Liver (tissue), 9 donors: Measurements from ENCODE around the gene RNLS. TPM values are rescaled to one million over a fixed set of nuclear protein-coding genes. Genes with fewer than 3 reads are reported as not detected.

Experiments used
- DNase-seq: peaks from one replicate; pipeline ENCODE4 v3.0.0-alpha.2; 2017; ENCODE audit warnings: low spot score
- H3K27ac ChIP-seq, 2 donors: one replicate each; pipeline ENCODE4 v1.7.0; 2013; ENCODE audit warnings: inconsistent platforms in 2 of 2, low read length in 2 of 2, control low read depth in 1 of 2, low read depth in 1 of 2, mild to moderate bottlenecking in 1 of 2
- H3K27me3 ChIP-seq, 4 donors: one replicate each; pipeline versions ENCODE4 v1.6.1 to v1.7.0; 2013; ENCODE audit warnings: low read length in 3 of 4, inconsistent platforms in 1 of 4, mild to moderate bottlenecking in 1 of 4, moderate library complexity in 1 of 4; ENCODE audit not compliant: control insufficient read depth in 4 of 4, insufficient read depth in 4 of 4
- H3K36me3 ChIP-seq, 4 donors: one replicate each; pipeline versions ENCODE4 v1.6.1 to v1.7.0; 2013; ENCODE audit warnings: low read length in 3 of 4, mild to moderate bottlenecking in 3 of 4, low read depth in 1 of 4, moderate library complexity in 1 of 4; ENCODE audit not compliant: control insufficient read depth in 4 of 4, insufficient read depth in 3 of 4
- H3K4me1 ChIP-seq, 4 donors: one replicate each; pipeline versions ENCODE4 v1.6.1 to v1.7.0; 2013; ENCODE audit warnings: low read length in 3 of 4, mild to moderate bottlenecking in 3 of 4, moderate library complexity in 1 of 4; ENCODE audit not compliant: control insufficient read depth in 4 of 4, insufficient read depth in 4 of 4
- H3K4me3 ChIP-seq, 3 donors: one replicate each; pipeline versions ENCODE4 v1.6.1 to v1.7.0; 2013; ENCODE audit warnings: low read length in 3 of 3, control low read depth in 1 of 3, low read depth in 1 of 3, mild to moderate bottlenecking in 1 of 3
- H3K9ac ChIP-seq, 2 donors: one replicate each; pipeline ENCODE4 v1.7.0; 2013; ENCODE audit warnings: low read length in 2 of 2, mild to moderate bottlenecking in 2 of 2, moderate library complexity in 2 of 2, control low read depth in 1 of 2, low read depth in 1 of 2
- H3K9me3 ChIP-seq, 4 donors: one replicate each; pipeline versions ENCODE4 v1.6.1 to v1.7.0; 2013; ENCODE audit warnings: low read length in 3 of 4; ENCODE audit not compliant: control insufficient read depth in 4 of 4
- ATF3 ChIP-seq: IDR thresholded peaks from 2 replicates; pipeline ENCODE4 v1.6.1; 2016; ENCODE audit warnings: antibody characterized with exemption
- EGR1 ChIP-seq, 2 donors: IDR thresholded peaks; 2 replicates each; pipeline ENCODE4 v1.6.1; 2016 to 2018; ENCODE audit warnings: antibody characterized with exemption in 2 of 2, low read depth in 2 of 2
- FOXA1 ChIP-seq: IDR thresholded peaks from 2 replicates; pipeline ENCODE4 v1.6.1; 2016; ENCODE audit warnings: antibody characterized with exemption
- FOXA2 ChIP-seq: IDR thresholded peaks from 2 replicates; pipeline ENCODE4 v1.6.1; 2016; ENCODE audit warnings: antibody characterized with exemption
- GABPA ChIP-seq, 2 donors: IDR thresholded peaks in 1 of 2; conservative IDR thresholded peaks in 1 of 2; 2 replicates each; pipeline ENCODE4 v1.6.1; 2016; ENCODE audit warnings: antibody characterized with exemption in 2 of 2, mild to moderate bottlenecking in 1 of 2, moderate library complexity in 1 of 2
- HNF4A ChIP-seq, 2 donors: conservative IDR thresholded peaks; 2 replicates each; pipeline ENCODE4 v1.6.1; 2016; ENCODE audit warnings: antibody characterized with exemption in 2 of 2, mild to moderate bottlenecking in 2 of 2
- HNF4G ChIP-seq: IDR thresholded peaks from 2 replicates; pipeline ENCODE4 v1.6.1; 2016; ENCODE audit warnings: antibody characterized with exemption
- JUND ChIP-seq, 2 donors: IDR thresholded peaks; 2 replicates each; pipeline ENCODE4 v1.6.1; 2016; ENCODE audit warnings: antibody characterized with exemption in 2 of 2
- NR2F2 ChIP-seq: IDR thresholded peaks from 2 replicates; pipeline ENCODE4 v1.6.1; 2016; ENCODE audit warnings: antibody characterized with exemption
- RAD21 ChIP-seq, 2 donors: IDR thresholded peaks; 2 replicates each; pipeline ENCODE4 v1.6.1; 2016; ENCODE audit warnings: antibody characterized with exemption in 2 of 2, mild to moderate bottlenecking in 2 of 2
- RXRA ChIP-seq, 2 donors: IDR thresholded peaks; 2 replicates each; pipeline ENCODE4 v1.6.1; 2017 to 2018; ENCODE audit warnings: antibody characterized with exemption in 2 of 2, mild to moderate bottlenecking in 1 of 2
- SP1 ChIP-seq: IDR thresholded peaks from 2 replicates; pipeline ENCODE4 v1.6.1; 2018; ENCODE audit warnings: antibody characterized with exemption, mild to moderate bottlenecking
- TAF1 ChIP-seq: conservative IDR thresholded peaks from 2 replicates; pipeline ENCODE4 v1.6.1; 2016; ENCODE audit warnings: antibody characterized with exemption, mild to moderate bottlenecking
- YY1 ChIP-seq: IDR thresholded peaks from 2 replicates; pipeline ENCODE4 v1.6.1; 2016; ENCODE audit warnings: antibody characterized with exemption, mild to moderate bottlenecking
- ZBTB33 ChIP-seq: IDR thresholded peaks from 2 replicates; pipeline ENCODE4 v1.6.1; 2016; ENCODE audit warnings: antibody characterized with exemption
- WGBS: extraction: QIAGEN DNeasy Blood & Tissue Kit; methylation state at CpG from one replicate; pipeline ENCODE4 v1.1.7; 2013; 5-methylcytosine and 5-hydroxymethylcytosine counted together
- polyA plus RNA-seq, 2 donors: library from polyadenylated mRNA; stranded (reverse) in 1 of 2; unstranded in 1 of 2; fragments of 200-250 nt in 1 of 2; fragments of >200 nt in 1 of 2; fragmentation: Nextera tagmentation in 1 of 2; extraction: Ambion mirVana in 1 of 2; gene quantifications; one replicate each; pipeline versions ENCODE4 v1.2.1 to v1.2.3, GENCODE V29; 2013 to 2015
- total RNA-seq, 2 donors: library from RNA; depleted of rRNA; stranded (reverse); fragments of >200 nt; gene quantifications; one replicate each; pipeline ENCODE4 v1.2.3, GENCODE V29; 2014
- TF ChIP-seq, protein P1 (sequence below): IDR thresholded peaks from 2 replicates; pipeline ENCODE4 v1.6.1; 2016; ENCODE audit warnings: antibody characterized with exemption
- TF ChIP-seq, protein P2 (sequence below): fragments of 150-350 bp; IDR thresholded peaks from 2 replicates; pipeline ENCODE4 v1.5.1; 2017; ENCODE audit warnings: improper control_type of control experiment, low read depth, low read length; ENCODE audit not compliant: missing input control
- TF ChIP-seq, protein P3 (sequence below): IDR thresholded peaks from 2 replicates; pipeline ENCODE4 v1.6.1; 2016; ENCODE audit warnings: antibody characterized with exemption, mild to moderate bottlenecking
- donor health status: healthy.
- donor health status: healthy.
- donor health status: healthy.
- donor health status: healthy.
- donor health status: healthy.

Gene RNLS
- total and polyA plus RNA-seq, 4 donors, result 4.1 to 12.4 (median 7.5) TPM

- Histone ChIP-seq H3K9ac (no peak overlapping the region), H3K27me3 (no peaks in the 10 kb centered on the region), H3K36me3 (no peaks in the 10 kb centered on the region), H3K4me3 (no peak overlapping the region), H3K27ac (no peak overlapping the region), H3K4me1 (peaks cover 3 to 14% (median 12%) of the 10 kb centered on the region in 4 donors), H3K9me3 (no peaks in the 10 kb centered on the region)
- DNase-seq, result no peak
- 89% methylated on average over 2 of the region's 2 CpGs for WGBS
- TF ChIP-seq, protein P1, sequence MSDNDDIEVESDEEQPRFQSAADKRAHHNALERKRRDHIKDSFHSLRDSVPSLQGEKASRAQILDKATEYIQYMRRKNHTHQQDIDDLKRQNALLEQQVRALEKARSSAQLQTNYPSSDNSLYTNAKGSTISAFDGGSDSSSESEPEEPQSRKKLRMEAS, result no peak
- no peak for TF ChIP-seq TAF1
- TF ChIP-seq JUND (IDR thresholded peaks at IDR 0.05), result no peak
- no peak for TF ChIP-seq RXRA (IDR thresholded peaks at IDR 0.05)
- no peak for TF ChIP-seq HNF4G
- TF ChIP-seq, protein P2, sequence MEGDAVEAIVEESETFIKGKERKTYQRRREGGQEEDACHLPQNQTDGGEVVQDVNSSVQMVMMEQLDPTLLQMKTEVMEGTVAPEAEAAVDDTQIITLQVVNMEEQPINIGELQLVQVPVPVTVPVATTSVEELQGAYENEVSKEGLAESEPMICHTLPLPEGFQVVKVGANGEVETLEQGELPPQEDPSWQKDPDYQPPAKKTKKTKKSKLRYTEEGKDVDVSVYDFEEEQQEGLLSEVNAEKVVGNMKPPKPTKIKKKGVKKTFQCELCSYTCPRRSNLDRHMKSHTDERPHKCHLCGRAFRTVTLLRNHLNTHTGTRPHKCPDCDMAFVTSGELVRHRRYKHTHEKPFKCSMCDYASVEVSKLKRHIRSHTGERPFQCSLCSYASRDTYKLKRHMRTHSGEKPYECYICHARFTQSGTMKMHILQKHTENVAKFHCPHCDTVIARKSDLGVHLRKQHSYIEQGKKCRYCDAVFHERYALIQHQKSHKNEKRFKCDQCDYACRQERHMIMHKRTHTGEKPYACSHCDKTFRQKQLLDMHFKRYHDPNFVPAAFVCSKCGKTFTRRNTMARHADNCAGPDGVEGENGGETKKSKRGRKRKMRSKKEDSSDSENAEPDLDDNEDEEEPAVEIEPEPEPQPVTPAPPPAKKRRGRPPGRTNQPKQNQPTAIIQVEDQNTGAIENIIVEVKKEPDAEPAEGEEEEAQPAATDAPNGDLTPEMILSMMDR, result no peak
- TF ChIP-seq ZBTB33, result no peak
Measured at GRCh38 chr10:88408096-88408495, 175.0 kb downstream of the RNLS start.

DNA sequence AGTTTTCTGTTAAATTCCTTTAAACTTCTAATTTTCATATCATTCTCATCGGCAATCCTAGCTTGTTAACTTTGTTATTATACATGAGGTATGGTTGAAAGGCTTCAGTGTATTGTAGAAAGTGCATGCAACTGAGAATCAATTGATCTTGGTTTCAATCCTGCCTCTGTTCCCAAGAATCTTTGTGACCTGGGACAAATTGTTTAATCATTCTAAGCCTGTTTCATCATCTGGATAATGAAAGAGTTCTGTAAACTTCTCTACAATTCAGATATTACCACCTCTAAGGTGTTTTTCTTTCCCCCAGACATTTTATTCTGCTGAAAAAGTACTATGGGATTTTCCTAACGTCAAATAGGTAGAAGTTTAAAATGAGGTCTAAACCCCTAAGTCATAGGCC lies 179.0 kb downstream of the RNLS start:
- H3K9me3 ChIP-seq, result no peaks in the 10 kb centered on the region
- no peak overlapping the region for H3K4me3 ChIP-seq
- no peak overlapping the region for H3K9ac ChIP-seq
- TF ChIP-seq RAD21 (IDR thresholded peaks at IDR 0.05), result peak in 1 of 2 donors; percentile 12
- TF ChIP-seq ZBTB33, result no peak
- no peak for TF ChIP-seq TAF1
- no peak for TF ChIP-seq NR2F2
- TF ChIP-seq HNF4G, result no peak
- peak; percentile 26 for TF ChIP-seq SP1
- TF ChIP-seq, protein P3, sequence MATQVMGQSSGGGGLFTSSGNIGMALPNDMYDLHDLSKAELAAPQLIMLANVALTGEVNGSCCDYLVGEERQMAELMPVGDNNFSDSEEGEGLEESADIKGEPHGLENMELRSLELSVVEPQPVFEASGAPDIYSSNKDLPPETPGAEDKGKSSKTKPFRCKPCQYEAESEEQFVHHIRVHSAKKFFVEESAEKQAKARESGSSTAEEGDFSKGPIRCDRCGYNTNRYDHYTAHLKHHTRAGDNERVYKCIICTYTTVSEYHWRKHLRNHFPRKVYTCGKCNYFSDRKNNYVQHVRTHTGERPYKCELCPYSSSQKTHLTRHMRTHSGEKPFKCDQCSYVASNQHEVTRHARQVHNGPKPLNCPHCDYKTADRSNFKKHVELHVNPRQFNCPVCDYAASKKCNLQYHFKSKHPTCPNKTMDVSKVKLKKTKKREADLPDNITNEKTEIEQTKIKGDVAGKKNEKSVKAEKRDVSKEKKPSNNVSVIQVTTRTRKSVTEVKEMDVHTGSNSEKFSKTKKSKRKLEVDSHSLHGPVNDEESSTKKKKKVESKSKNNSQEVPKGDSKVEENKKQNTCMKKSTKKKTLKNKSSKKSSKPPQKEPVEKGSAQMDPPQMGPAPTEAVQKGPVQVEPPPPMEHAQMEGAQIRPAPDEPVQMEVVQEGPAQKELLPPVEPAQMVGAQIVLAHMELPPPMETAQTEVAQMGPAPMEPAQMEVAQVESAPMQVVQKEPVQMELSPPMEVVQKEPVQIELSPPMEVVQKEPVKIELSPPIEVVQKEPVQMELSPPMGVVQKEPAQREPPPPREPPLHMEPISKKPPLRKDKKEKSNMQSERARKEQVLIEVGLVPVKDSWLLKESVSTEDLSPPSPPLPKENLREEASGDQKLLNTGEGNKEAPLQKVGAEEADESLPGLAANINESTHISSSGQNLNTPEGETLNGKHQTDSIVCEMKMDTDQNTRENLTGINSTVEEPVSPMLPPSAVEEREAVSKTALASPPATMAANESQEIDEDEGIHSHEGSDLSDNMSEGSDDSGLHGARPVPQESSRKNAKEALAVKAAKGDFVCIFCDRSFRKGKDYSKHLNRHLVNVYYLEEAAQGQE, result no peak
- no peak for TF ChIP-seq GABPA (IDR thresholded peaks at IDR 0.05 in 1 of 2, conservative IDR thresholded peaks at IDR 0.05 in 1 of 2)
- TF ChIP-seq YY1, result no peak
- no peak for TF ChIP-seq FOXA1
- TF ChIP-seq EGR1 (IDR thresholded peaks at IDR 0.05; ENCODE audit: low read depth in 2 of 2), result no peak
- TF ChIP-seq RXRA (IDR thresholded peaks at IDR 0.05), result peak; percentile 12 to 51
- TF ChIP-seq ATF3, result peak; percentile 40
- TF ChIP-seq, protein P1, result peak; percentile 11
- TF ChIP-seq JUND (IDR thresholded peaks at IDR 0.05), result peak; percentile 13 to 57
- TF ChIP-seq, protein P2, result no peak
- TF ChIP-seq HNF4A (conservative IDR thresholded peaks at IDR 0.05), result peak in 1 of 2 donors; percentile 48
- peak; percentile 9 for TF ChIP-seq FOXA2
- no peaks in the 10 kb centered on the region for H3K36me3 ChIP-seq
- 50% methylated on average over 2 of the region's 2 CpGs for WGBS
- H3K27me3 ChIP-seq, result no peaks in the 10 kb centered on the region
- no peak for DNase-seq
- peak overlapping the region in 1 of 2 donors; percentile 11 for H3K27ac ChIP-seq
- peaks cover 3 to 24% (median 19%) of the 10 kb centered on the region in 4 donors for H3K4me1 ChIP-seq
